Transverse colon (tissue), 4 donors: ENCODE measurements around the gene LRRC10B. TPM values are rescaled to one million over a fixed set of nuclear protein-coding genes. Genes with fewer than 3 reads are reported as not detected.

Source experiments
- DNase-seq: peaks from one replicate; pipeline ENCODE4 v3.0.0-alpha.2; 2019
- H3K27ac ChIP-seq, 4 donors: fragments of 200-600 bp; sonication (generic); 2 replicates each; pipeline ENCODE4 v1.5.1; 2016 to 2018; ENCODE audit warnings: inconsistent platforms in 4 of 4
- H3K27me3 ChIP-seq: fragments of 200-600 bp; sonication (generic); 2 replicates; pipeline ENCODE4 v1.5.1; 2017; ENCODE audit warnings: inconsistent platforms
- H3K36me3 ChIP-seq, 4 donors: fragments of 200-600 bp; sonication (generic); 2 replicates each; pipeline ENCODE4 v1.5.1; 2017 to 2019; ENCODE audit warnings: inconsistent platforms in 4 of 4
- H3K4me1 ChIP-seq, 4 donors: fragments of 200-600 bp; sonication (generic); 2 replicates each; pipeline ENCODE4 v1.5.1; 2017 to 2020; ENCODE audit warnings: inconsistent platforms in 4 of 4
- H3K4me3 ChIP-seq, 4 donors: fragments of 200-600 bp; sonication (generic); 1 replicate in 1 of 4; 2 replicates in 3 of 4; pipeline versions ENCODE4 v1.5.1 to v1.6.1; 2017 to 2019; ENCODE audit warnings: inconsistent platforms in 4 of 4
- H3K9me3 ChIP-seq, 2 donors: fragments of 200-600 bp; sonication (generic); 2 replicates each; pipeline ENCODE4 v1.5.1; 2017 to 2019; ENCODE audit warnings: inconsistent platforms in 2 of 2
- EP300 ChIP-seq: sonication (generic); formaldehyde crosslinking; IDR thresholded peaks from one replicate; pipeline ENCODE4 v1.6.1; 2017; ENCODE audit warnings: antibody characterized with exemption, low read depth
- POLR2A ChIP-seq: fragments of 450-650 bp; IDR thresholded peaks from one replicate; pipeline ENCODE4 v1.6.1; 2016; ENCODE audit warnings: antibody characterized with exemption, mild to moderate bottlenecking, moderate library complexity
- POLR2AphosphoS5 ChIP-seq, 3 donors: sonication (generic); formaldehyde crosslinking; IDR thresholded peaks; one replicate each; pipeline ENCODE4 v1.6.1; 2016; ENCODE audit warnings: antibody characterized with exemption in 3 of 3
- WGBS, 2 donors: methylation state at CpG; one replicate each; pipeline ENCODE4 v1.1.5; 2018; ENCODE audit warnings: low coverage in 1 of 2; 5-methylcytosine and 5-hydroxymethylcytosine counted together
- in situ Hi-C, 4 donors: fragments of 200-750 bp; cut with MboI; loops; one replicate each; pipeline versions ENCODE4 v1.15.0 to v1.15.1; 2017; ENCODE audit warnings: low sequenced_read_pairs in 3 of 4, low pct_ligation_motif_present in 1 of 4, low pct_unique_long_range_greater_than_20kb in 1 of 4
- intact Hi-C: fragments of 100-400 bp; cut with DNase I; formaldehyde crosslinking; loops from one replicate; pipeline ENCODE4 v1.15.1; 2023; ENCODE audit warnings: low total_unique reads
- total RNA-seq, 4 donors: library from RNA; depleted of rRNA; stranded (reverse); fragments of >200 nt; gene quantifications; one replicate each; pipeline ENCODE4 v1.1.0, GENCODE V29; 2016
- TF ChIP-seq, protein P1 (sequence below), 5 experiments: fragments of 200-600 bp in 3 of 5; fragments of 450-650 bp in 2 of 5; sonication (generic) in 3 of 5; IDR thresholded peaks; 1 replicate in 2 of 5; 2 replicates in 3 of 5; pipeline ENCODE4 v1.5.1; 2016 to 2017; ENCODE audit warnings: antibody characterized with exemption in 5 of 5, inconsistent platforms in 3 of 5, mild to moderate bottlenecking in 2 of 5, moderate library complexity in 1 of 5

LRRC10B gene
- total RNA-seq, 4 donors from 2014 or later, result 0.32 to 1.1 (median 0.60) TPM; not detected in 1

DNA sequence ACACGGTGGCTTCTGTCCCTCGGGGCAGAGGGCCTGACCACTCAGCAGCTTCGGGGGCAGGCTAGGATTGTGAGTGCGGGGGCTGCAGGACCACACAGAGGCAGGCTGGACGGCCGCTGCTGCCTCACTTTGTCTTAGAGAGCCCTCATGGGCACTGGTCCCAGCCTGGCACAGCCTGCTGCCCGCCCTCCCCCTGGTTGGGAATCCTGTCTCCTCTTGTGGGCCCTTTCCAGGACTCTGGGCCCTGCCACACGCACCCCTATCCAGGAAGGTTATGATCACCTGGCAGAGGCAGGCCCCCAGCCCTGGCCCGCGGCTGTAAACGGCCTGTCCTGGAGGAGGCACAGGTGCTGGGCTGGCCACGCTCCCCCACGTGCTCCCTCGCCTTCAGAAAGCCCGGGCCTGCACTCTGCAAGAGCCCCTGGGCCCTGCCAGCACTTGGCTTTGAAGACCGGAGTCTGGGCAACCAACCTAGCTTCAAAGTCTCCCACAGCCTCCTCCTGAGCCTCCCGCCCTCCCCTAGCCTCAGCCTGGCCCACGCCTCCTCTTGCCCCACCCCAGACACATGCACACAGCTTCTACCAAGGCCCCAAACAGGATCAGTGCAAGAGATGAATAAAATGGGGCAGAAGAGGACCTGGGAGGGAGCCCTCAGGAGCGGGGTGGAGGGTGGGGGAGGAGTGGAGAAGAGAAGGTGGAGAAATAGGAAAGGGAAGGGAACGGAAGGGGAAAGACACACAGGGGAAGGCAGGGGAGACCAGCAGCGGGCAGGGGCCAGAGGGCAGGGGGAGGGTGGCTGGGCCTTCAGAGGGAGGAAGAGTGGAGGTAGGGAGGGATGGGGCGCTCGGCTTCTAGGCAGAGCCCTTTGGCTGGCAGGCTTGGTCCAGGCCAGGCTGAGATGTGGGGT, 41.4 kb downstream of the LRRC10B start:
- Histone ChIP-seq H3K4me1 (peaks cover 0 to under 1% (median 0%) of the 10 kb centered on the region in 4 donors), H3K36me3 (no peaks in the 10 kb centered on the region), H3K27ac (no peak overlapping the region), H3K4me3 (no peak overlapping the region), H3K9me3 (no peaks in the 10 kb centered on the region), H3K27me3 (peaks cover 56% of the 10 kb centered on the region)
- TF ChIP-seq EP300, result no peak
- no peak for TF ChIP-seq POLR2A
- TF ChIP-seq POLR2AphosphoS5 (IDR thresholded peaks at IDR 0.05), result no peak
- TF ChIP-seq, protein P1, sequence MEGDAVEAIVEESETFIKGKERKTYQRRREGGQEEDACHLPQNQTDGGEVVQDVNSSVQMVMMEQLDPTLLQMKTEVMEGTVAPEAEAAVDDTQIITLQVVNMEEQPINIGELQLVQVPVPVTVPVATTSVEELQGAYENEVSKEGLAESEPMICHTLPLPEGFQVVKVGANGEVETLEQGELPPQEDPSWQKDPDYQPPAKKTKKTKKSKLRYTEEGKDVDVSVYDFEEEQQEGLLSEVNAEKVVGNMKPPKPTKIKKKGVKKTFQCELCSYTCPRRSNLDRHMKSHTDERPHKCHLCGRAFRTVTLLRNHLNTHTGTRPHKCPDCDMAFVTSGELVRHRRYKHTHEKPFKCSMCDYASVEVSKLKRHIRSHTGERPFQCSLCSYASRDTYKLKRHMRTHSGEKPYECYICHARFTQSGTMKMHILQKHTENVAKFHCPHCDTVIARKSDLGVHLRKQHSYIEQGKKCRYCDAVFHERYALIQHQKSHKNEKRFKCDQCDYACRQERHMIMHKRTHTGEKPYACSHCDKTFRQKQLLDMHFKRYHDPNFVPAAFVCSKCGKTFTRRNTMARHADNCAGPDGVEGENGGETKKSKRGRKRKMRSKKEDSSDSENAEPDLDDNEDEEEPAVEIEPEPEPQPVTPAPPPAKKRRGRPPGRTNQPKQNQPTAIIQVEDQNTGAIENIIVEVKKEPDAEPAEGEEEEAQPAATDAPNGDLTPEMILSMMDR (IDR thresholded peaks at IDR 0.05), result no peak
- WGBS, 2 donors, result 43 to 81% methylated on average over 3 to 19 of the region's 23 CpGs
- in situ Hi-C loops, result no loop called here
- no peak for DNase-seq
- intact Hi-C loops, result no loop called here

DNA sequence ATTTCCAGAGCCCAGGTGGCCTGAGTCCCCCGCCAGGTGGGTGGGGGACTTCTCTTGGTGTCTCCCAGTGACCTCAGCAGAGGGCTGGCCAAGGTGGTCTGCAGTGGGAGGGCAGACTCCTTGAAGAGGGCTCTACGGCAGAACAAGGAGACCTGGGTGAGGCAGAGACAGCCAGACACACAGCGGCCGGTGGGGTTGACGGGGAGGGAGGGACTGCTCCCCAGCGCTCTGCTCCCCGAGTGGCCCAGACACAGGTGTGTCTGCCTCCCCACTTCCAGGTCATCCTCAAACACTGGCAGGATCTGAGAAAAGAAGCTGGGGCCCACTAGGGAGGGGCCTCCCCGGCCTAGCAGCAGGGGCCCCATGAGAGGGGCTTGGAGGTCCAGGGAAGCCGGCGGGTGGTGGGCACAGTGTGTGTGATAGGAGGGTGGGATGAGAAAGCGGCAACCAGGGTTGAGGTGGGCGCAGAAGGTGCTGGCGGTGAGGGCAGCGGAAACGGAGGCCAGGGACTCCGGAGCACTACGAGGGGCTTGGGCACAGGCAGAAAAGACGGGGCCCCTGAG, 42.2 kb downstream of the LRRC10B start:
- H3K4me3 ChIP-seq, result no peak overlapping the region
- no peak for TF ChIP-seq POLR2A
- TF ChIP-seq, protein P1 (IDR thresholded peaks at IDR 0.05), result no peak
- TF ChIP-seq POLR2AphosphoS5 (IDR thresholded peaks at IDR 0.05), result no peak
- no peak for TF ChIP-seq EP300
- no peaks in the 10 kb centered on the region for H3K9me3 ChIP-seq
- H3K36me3 ChIP-seq, result no peaks in the 10 kb centered on the region
- no peak for DNase-seq
- H3K27ac ChIP-seq, result no peak overlapping the region
- H3K27me3 ChIP-seq, result peaks cover 63% of the 10 kb centered on the region
- intact Hi-C loops, result no loop called here
- H3K4me1 ChIP-seq, result peaks cover 0 to 6% (median 3%) of the 10 kb centered on the region in 4 donors
- 91% methylated on average over 17 of the region's 18 CpGs; no CpG with 5 or more reads in 1 of the 2 donors for WGBS, 2 donors
- in situ Hi-C loops, result no loop called here

DNA sequence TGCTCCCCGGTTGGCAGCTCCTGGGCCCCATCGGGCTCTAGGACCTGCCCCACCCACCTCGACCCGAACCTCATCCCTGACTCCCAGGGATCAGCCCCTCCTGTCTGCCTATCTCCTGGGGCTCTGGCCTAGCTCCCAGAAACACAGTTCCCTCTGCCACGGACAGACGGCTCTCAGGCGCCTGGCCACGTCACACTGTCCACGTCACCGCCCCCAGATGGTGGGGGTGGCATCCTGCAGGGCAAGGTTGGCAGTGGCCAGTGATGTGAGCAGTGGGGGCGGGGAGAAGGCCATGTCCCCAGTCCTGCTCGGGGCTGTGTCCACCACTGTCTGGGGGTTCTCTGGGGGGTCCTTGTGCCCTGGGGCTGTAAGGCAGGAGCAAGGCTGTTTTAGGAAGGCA, 43.1 kb downstream of the LRRC10B start:
- in situ Hi-C loops, result no loop called here
- TF ChIP-seq, protein P1 (IDR thresholded peaks at IDR 0.05), result no peak
- TF ChIP-seq EP300 (no peak), POLR2A (no peak), POLR2AphosphoS5 (IDR thresholded peaks at IDR 0.05) (no peak)
- Histone ChIP-seq H3K27me3 (peaks cover 63% of the 10 kb centered on the region), H3K36me3 (no peaks in the 10 kb centered on the region), H3K9me3 (no peaks in the 10 kb centered on the region), H3K27ac (no peak overlapping the region), H3K4me1 (peaks cover 0 to 6% (median 3%) of the 10 kb centered on the region in 4 donors), H3K4me3 (no peak overlapping the region)
- no peak for DNase-seq
- intact Hi-C loops, result no loop called here
- WGBS, 2 donors, result 56 to 67% methylated on average over 6 to 12 of the region's 12 CpGs

DNA sequence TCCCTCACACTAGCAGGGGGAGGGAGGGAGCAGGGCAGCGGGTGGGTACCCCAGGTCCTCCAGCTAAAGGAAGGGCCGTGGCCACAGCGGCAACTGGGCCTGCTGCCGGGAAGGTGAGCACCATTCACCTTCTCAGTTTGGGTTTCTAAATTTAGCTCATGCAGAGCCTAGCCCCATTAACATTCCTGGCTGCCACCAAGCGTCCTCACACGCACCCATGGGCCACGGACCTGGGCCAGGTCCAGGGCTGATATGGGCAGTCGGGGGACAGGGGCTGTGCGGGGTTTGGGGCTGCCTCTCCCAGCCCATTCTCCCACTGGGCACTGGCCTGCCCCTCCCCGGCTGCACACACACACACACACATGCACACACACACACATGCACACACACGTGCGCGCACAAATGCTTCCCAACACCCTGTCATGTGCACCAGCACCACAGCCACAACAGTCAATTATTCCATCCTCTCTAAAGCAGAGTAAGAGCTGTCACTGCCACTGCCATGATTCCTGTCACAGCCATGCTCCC, 43.6 kb downstream of the LRRC10B start:
- WGBS, 2 donors, result 66% methylated on average over 9 of the region's 13 CpGs; no CpG with 5 or more reads in 1 of the 2 donors
- no peak overlapping the region for H3K4me3 ChIP-seq
- peaks cover 0 to 6% (median 3%) of the 10 kb centered on the region in 4 donors for H3K4me1 ChIP-seq
- H3K27me3 ChIP-seq, result peaks cover 67% of the 10 kb centered on the region
- H3K9me3 ChIP-seq, result no peaks in the 10 kb centered on the region
- H3K36me3 ChIP-seq, result no peaks in the 10 kb centered on the region
- in situ Hi-C loops (no loop called here), intact Hi-C loops (no loop called here)
- TF ChIP-seq EP300 (no peak), POLR2A (no peak), POLR2AphosphoS5 (IDR thresholded peaks at IDR 0.05) (no peak)
- TF ChIP-seq, protein P1 (IDR thresholded peaks at IDR 0.05), result no peak
- no peak overlapping the region for H3K27ac ChIP-seq
- DNase-seq, result no peak
